Lung (tissue), 12 donors: ENCODE measurements around the gene AGR2. TPM values are rescaled to one million over a fixed set of nuclear protein-coding genes. Genes with fewer than 3 reads are reported as not detected.
A peak's percentile ranks its signal among the peaks of the same experiment; 100 is the strongest.

ENCODE experiments used
- ATAC-seq: fragments of 200-7000 bp; cut with Tn5 transposase; one replicate; pipeline ENCODE4 v1.9.1; 2020; ENCODE audit warnings: moderate number of reproducible peaks; ENCODE audit not compliant: insufficient read depth, low FRiP score
- DNase-seq, 3 donors: peaks; one replicate each; pipeline ENCODE4 v3.0.0-alpha.2; 2013 to 2017
- H3K27ac ChIP-seq, 2 donors: one replicate each; pipeline ENCODE4 v1.5.1; 2013; ENCODE audit warnings: mild to moderate bottlenecking in 2 of 2, moderate library complexity in 2 of 2, control low read depth in 1 of 2, inconsistent platforms in 1 of 2, low read depth in 1 of 2, low read length in 1 of 2
- H3K27me3 ChIP-seq, 3 donors: one replicate each; pipeline ENCODE4 v1.5.1; 2013; ENCODE audit warnings: low read length in 2 of 3; ENCODE audit not compliant: control insufficient read depth in 3 of 3, insufficient read depth in 3 of 3
- H3K36me3 ChIP-seq, 4 donors: one replicate each; pipeline ENCODE4 v1.5.1; 2013; ENCODE audit warnings: low read length in 4 of 4, mild to moderate bottlenecking in 1 of 4, moderate library complexity in 1 of 4; ENCODE audit not compliant: control insufficient read depth in 4 of 4, insufficient read depth in 4 of 4
- H3K4me1 ChIP-seq, 5 donors: one replicate each; pipeline ENCODE4 v1.5.1; 2013; ENCODE audit warnings: low read length in 5 of 5, mild to moderate bottlenecking in 2 of 5, moderate library complexity in 1 of 5; ENCODE audit not compliant: control insufficient read depth in 5 of 5, insufficient read depth in 5 of 5
- H3K4me3 ChIP-seq: one replicate; pipeline ENCODE4 v1.5.1; 2013; ENCODE audit warnings: mild to moderate bottlenecking, control low read depth, moderate library complexity
- H3K9ac ChIP-seq, 2 donors: one replicate each; pipeline ENCODE4 v1.5.1; 2013; ENCODE audit warnings: low read length in 2 of 2, control low read depth in 1 of 2; ENCODE audit not compliant: insufficient read depth in 1 of 2
- H3K9me3 ChIP-seq, 4 donors: one replicate each; pipeline ENCODE4 v1.5.1; 2013; ENCODE audit warnings: low read length in 3 of 4, mild to moderate bottlenecking in 1 of 4, moderate library complexity in 1 of 4; ENCODE audit not compliant: control insufficient read depth in 4 of 4, insufficient read depth in 3 of 4
- WGBS, 2 donors: extraction: QIAGEN DNeasy Blood & Tissue Kit; methylation state at CpG; one replicate each; pipeline ENCODE4 v1.1.7; 2013; 5-methylcytosine and 5-hydroxymethylcytosine counted together
- polyA plus RNA-seq, 2 donors: library from polyadenylated mRNA; stranded (reverse); fragments of 200-250 nt; gene quantifications; one replicate each; pipeline ENCODE4 v1.2.1, GENCODE V29; 2013
- total RNA-seq, 2 donors: library from RNA; depleted of rRNA in 1 of 2; stranded (reverse); fragments of >200 nt in 1 of 2; gene quantifications; one replicate each; pipeline ENCODE4 v1.2.1, GENCODE V29; 2014 to 2021
- TF ChIP-seq, protein P1 (sequence below): IDR thresholded peaks from 2 replicates; pipeline ENCODE4 v1.5.1; 2012; ENCODE audit warnings: mild to moderate bottlenecking; ENCODE audit errors: control extremely low read depth, extremely low read depth
- donor health status: control.
- donor health status: control.
- donor health status: Bipolar disorder and iron deficiency.
- donor health status: healthy.
- donor health status: DM: yes; HTN: yes; CAD: no.

AGR2 gene
- total and polyA plus RNA-seq, 4 donors = 137 to 420 (median 290) TPM

DNA sequence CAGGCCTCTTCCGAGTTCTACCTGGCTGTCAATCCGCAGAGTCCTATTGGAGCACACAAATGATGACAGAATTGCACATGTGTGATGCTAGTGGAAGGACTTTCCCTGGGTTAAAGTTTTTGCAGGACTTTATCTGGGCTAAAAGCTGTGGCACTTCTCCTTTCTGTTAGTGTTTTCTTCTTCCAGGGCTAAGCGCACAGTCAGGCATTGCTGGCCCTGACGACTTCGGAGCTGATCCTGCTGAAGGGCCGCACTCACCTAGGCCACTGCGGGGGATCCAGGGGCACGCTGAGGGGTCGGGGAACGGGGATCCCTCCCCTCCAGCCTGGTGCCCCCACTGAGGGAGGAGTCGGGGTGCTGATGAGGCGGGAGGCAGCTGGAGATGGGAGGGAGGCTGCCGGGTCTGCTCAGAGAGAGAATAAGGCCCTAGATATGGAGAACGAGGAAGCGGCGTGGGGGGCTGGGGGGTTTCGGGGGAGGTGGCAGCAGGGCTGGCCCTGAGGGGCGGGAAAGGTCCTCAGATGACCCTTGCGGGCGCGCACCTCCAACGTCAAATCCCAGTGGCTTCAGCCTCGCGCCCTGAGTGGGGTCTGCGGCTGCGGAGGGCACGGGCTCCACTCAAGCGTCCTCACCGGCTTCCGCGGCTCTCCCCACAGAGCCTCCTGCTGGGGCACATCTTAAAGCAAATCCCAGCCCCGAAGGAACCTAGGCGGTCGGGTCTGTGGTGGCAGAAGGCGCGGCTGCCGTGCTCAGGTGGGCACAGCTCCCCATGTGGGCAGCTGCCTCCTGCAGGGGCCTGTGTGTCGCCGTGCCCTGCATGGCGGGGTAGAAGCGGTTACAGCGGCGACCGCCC is 46.0 kb upstream of the AGR2 start:
- Histone ChIP-seq H3K27ac (no peak overlapping the region), H3K9me3 (no peaks in the 10 kb centered on the region), H3K4me3 (no peak overlapping the region), H3K36me3 (no peaks in the 10 kb centered on the region), H3K27me3 (no peaks in the 10 kb centered on the region), H3K4me1 (no peaks in the 10 kb centered on the region), H3K9ac (no peak overlapping the region)
- ATAC-seq (no peak), DNase-seq (peak in 1 of 3 donors; percentile 3)
- WGBS, 2 donors = 62 to 77% methylated on average over 44 of the region's 44 CpGs
- TF ChIP-seq, protein P1, sequence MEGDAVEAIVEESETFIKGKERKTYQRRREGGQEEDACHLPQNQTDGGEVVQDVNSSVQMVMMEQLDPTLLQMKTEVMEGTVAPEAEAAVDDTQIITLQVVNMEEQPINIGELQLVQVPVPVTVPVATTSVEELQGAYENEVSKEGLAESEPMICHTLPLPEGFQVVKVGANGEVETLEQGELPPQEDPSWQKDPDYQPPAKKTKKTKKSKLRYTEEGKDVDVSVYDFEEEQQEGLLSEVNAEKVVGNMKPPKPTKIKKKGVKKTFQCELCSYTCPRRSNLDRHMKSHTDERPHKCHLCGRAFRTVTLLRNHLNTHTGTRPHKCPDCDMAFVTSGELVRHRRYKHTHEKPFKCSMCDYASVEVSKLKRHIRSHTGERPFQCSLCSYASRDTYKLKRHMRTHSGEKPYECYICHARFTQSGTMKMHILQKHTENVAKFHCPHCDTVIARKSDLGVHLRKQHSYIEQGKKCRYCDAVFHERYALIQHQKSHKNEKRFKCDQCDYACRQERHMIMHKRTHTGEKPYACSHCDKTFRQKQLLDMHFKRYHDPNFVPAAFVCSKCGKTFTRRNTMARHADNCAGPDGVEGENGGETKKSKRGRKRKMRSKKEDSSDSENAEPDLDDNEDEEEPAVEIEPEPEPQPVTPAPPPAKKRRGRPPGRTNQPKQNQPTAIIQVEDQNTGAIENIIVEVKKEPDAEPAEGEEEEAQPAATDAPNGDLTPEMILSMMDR = no peak

DNA sequence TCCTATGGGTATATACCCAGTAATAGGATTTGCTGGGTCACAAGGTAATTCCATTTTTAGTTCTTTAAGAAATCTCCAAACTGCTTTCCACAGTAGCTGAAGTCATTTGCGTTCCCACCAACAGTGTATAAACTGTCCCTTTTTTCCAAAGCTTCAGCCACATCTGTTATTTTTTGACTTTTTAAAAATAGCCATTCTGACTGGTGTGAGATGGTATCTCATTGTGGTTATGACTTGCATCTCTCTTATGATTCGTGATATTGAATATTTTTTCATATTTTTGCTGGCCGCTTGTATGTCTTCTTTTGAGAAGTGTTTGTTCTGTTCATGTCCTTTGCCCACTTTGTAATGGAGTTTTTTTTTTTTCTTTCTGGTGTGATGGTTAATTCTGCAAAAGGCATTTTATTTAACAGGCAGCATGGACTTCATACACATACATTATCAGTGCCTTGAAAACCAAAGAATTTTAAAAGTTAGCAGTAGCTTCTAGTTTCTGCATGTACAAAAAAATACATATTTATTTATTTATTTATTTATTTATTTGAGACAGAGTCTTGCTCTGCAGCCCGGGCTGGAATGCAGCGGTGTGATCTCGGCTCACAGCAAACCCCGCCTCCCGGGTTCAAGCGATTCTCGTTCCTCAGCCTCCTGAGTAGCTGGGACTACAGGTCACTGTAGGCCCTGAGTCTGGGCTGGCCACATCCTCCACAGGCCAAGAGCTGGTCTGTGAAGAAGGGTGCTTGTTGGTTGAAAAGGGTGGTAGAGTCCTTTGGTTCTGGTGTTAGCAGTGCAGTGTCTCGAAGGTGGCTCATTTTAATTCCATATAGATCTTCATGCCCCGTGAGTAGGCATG is 44.7 kb upstream of the AGR2 start:
- DNase-seq = no peak
- no peaks in the 10 kb centered on the region for H3K4me1 ChIP-seq
- no peak overlapping the region for H3K27ac ChIP-seq
- WGBS, 2 donors = 83 to 86% methylated on average over 12 of the region's 12 CpGs
- no peaks in the 10 kb centered on the region for H3K27me3 ChIP-seq
- H3K36me3 ChIP-seq = no peaks in the 10 kb centered on the region
- no peak overlapping the region for H3K4me3 ChIP-seq
- TF ChIP-seq, protein P1 = no peak
- H3K9ac ChIP-seq = no peak overlapping the region
- no peak for ATAC-seq
- no peaks in the 10 kb centered on the region for H3K9me3 ChIP-seq

DNA sequence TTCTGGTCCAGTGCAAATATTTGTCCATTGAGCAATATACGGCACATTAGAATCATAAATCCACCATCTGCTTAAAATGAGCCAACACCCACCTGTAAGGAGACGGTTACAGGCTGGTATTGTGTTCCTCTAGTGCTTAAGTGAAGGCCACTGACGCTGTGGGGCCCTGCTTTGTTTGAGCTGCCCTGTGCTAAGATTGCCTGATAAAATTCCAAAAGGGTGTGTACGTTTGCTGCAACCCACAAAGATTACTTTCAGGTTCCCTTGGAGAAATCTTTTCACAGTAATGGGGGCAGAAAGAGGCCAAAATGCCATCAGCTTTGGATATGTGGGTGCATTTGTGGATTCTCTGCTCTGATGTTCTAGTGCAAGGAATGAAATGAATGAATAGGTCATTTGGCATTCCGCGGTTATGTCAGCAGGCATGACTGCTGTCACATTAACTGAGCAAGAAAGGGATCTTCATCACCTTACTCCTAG is 42.6 kb upstream of the AGR2 start:
- peak; percentile 44 to 70 (median 49) for DNase-seq
- H3K27ac ChIP-seq = no peak overlapping the region
- TF ChIP-seq, protein P1 = no peak
- no peaks in the 10 kb centered on the region for H3K4me1 ChIP-seq
- no peak overlapping the region for H3K9ac ChIP-seq
- no peaks in the 10 kb centered on the region for H3K36me3 ChIP-seq
- H3K4me3 ChIP-seq = no peak overlapping the region
- no peaks in the 10 kb centered on the region for H3K9me3 ChIP-seq
- WGBS, 2 donors = 51 to 68% methylated on average over 6 of the region's 6 CpGs
- no peaks in the 10 kb centered on the region for H3K27me3 ChIP-seq
- ATAC-seq = peak; percentile 76
